Measurements from ENCODE around the gene KCNQ5.

The KCNQ5 gene

GRCh38 chr6:72798196-72798595 lies 176.3 kb downstream of the KCNQ5 start:
- no peak for DNase-seq (ENCODE audit: low read depth)

GRCh38 chr6:72809746-72810379 lies 188.0 kb downstream of the KCNQ5 start:
- DNase-seq (ENCODE audit: low read depth): no peak

- no peak for DNase-seq (ENCODE audit: low read depth)
Observed at GRCh38 chr6:72810571-72811280, 188.9 kb downstream of the KCNQ5 start.

- no peak for DNase-seq (ENCODE audit: low read depth)
Observed at GRCh38 chr6:72811971-72812421, 190.1 kb downstream of the KCNQ5 start.

- no peak for DNase-seq (ENCODE audit: low read depth)
Observed at GRCh38 chr6:72813807-72814596, 192.1 kb downstream of the KCNQ5 start.

- no peak for DNase-seq (ENCODE audit: low read depth)
Observed at GRCh38 chr6:72816022-72816421, 194.2 kb downstream of the KCNQ5 start.

- DNase-seq (ENCODE audit: low read depth): no peak
Observed at GRCh38 chr6:72817208-72817607, 195.3 kb downstream of the KCNQ5 start.

GRCh38 chr6:72819609-72820008 lies 197.7 kb downstream of the KCNQ5 start:
- no peak for DNase-seq (ENCODE audit: low read depth)

GRCh38 chr6:72820153-72820552 lies 198.3 kb downstream of the KCNQ5 start:
- DNase-seq (ENCODE audit: low read depth): no peak

GRCh38 chr6:72820906-72821305 lies 199.0 kb downstream of the KCNQ5 start:
- DNase-seq (ENCODE audit: low read depth): no peak

- DNase-seq (ENCODE audit: low read depth): no peak
Observed at GRCh38 chr6:72822023-72822422, 200.2 kb downstream of the KCNQ5 start.

- no peak for DNase-seq (ENCODE audit: low read depth)
Observed at GRCh38 chr6:72822691-72823090, 200.8 kb downstream of the KCNQ5 start.

- DNase-seq (ENCODE audit: low read depth): no peak
Observed at GRCh38 chr6:72824833-72825232, 203.0 kb downstream of the KCNQ5 start.

- DNase-seq (ENCODE audit: low read depth): no peak
Observed at GRCh38 chr6:72825315-72825911, 203.5 kb downstream of the KCNQ5 start.

- no peak for DNase-seq (ENCODE audit: low read depth)
Observed at GRCh38 chr6:72826037-72826436, 204.2 kb downstream of the KCNQ5 start.

GRCh38 chr6:72826744-72827438 lies 205.0 kb downstream of the KCNQ5 start:
- DNase-seq (ENCODE audit: low read depth): no peak

GRCh38 chr6:72828904-72829303 lies 207.0 kb downstream of the KCNQ5 start:
- DNase-seq (ENCODE audit: low read depth): no peak

- DNase-seq (ENCODE audit: low read depth): no peak
Observed at GRCh38 chr6:72832271-72832670, 210.4 kb downstream of the KCNQ5 start.

- DNase-seq (ENCODE audit: low read depth): no peak
Observed at GRCh38 chr6:72835749-72836148, 213.9 kb downstream of the KCNQ5 start.

GRCh38 chr6:72836971-72837370 lies 215.1 kb downstream of the KCNQ5 start:
- no peak for DNase-seq (ENCODE audit: low read depth)

- no peak for DNase-seq (ENCODE audit: low read depth)
Observed at GRCh38 chr6:72841195-72841594, 219.3 kb downstream of the KCNQ5 start.

- no peak for DNase-seq (ENCODE audit: low read depth)
Observed at GRCh38 chr6:72842140-72842539, 220.3 kb downstream of the KCNQ5 start.
